ENCODE results near the gene KCTD20.

Gene KCTD20

GRCh38 chr6:36499918-36500317 lies 57.1 kb downstream of the KCTD20 start:
- Histone ChIP-seq H3K4me1 (ENCODE audit: control insufficient read depth, insufficient read depth, low read length) (no peaks in the 10 kb centered on the region), H3K27me3 (ENCODE audit: control insufficient read depth, insufficient read depth, low read length) (no peaks in the 10 kb centered on the region), H3K9ac (ENCODE audit: low read depth, low read length) (no peak overlapping the region), H3K4me3 (ENCODE audit: low read depth, low read length) (no peak overlapping the region), H3K9me3 (ENCODE audit: control insufficient read depth, insufficient read depth, low read length) (no peaks in the 10 kb centered on the region), H3K36me3 (ENCODE audit: control insufficient read depth, insufficient read depth, low read length) (peaks cover 5% of the 10 kb centered on the region)

GRCh38 chr6:36501686-36502085 lies 58.9 kb downstream of the KCTD20 start:
- Histone ChIP-seq H3K36me3 (ENCODE audit: control insufficient read depth, insufficient read depth, low read length) (no peaks in the 10 kb centered on the region), H3K9me3 (ENCODE audit: control insufficient read depth, insufficient read depth, low read length) (no peaks in the 10 kb centered on the region), H3K9ac (ENCODE audit: low read depth, low read length) (no peak overlapping the region), H3K4me1 (ENCODE audit: control insufficient read depth, insufficient read depth, low read length) (no peaks in the 10 kb centered on the region), H3K4me3 (ENCODE audit: low read depth, low read length) (no peak overlapping the region), H3K27me3 (ENCODE audit: control insufficient read depth, insufficient read depth, low read length) (no peaks in the 10 kb centered on the region)

- Histone ChIP-seq H3K36me3 (ENCODE audit: control insufficient read depth, insufficient read depth, low read length) (no peaks in the 10 kb centered on the region), H3K9ac (ENCODE audit: low read depth, low read length) (no peak overlapping the region), H3K27me3 (ENCODE audit: control insufficient read depth, insufficient read depth, low read length) (no peaks in the 10 kb centered on the region), H3K4me3 (ENCODE audit: low read depth, low read length) (no peak overlapping the region), H3K4me1 (ENCODE audit: control insufficient read depth, insufficient read depth, low read length) (no peaks in the 10 kb centered on the region), H3K9me3 (ENCODE audit: control insufficient read depth, insufficient read depth, low read length) (no peaks in the 10 kb centered on the region)
These were observed 61.4 kb downstream of the KCTD20 start for GRCh38 chr6:36504181-36504580.

- Histone ChIP-seq H3K9me3 (ENCODE audit: control insufficient read depth, insufficient read depth, low read length) (no peaks in the 10 kb centered on the region), H3K27me3 (ENCODE audit: control insufficient read depth, insufficient read depth, low read length) (no peaks in the 10 kb centered on the region), H3K36me3 (ENCODE audit: control insufficient read depth, insufficient read depth, low read length) (peaks cover 1% of the 10 kb centered on the region), H3K4me3 (ENCODE audit: low read depth, low read length) (no peak overlapping the region), H3K9ac (ENCODE audit: low read depth, low read length) (no peak overlapping the region), H3K4me1 (ENCODE audit: control insufficient read depth, insufficient read depth, low read length) (no peaks in the 10 kb centered on the region)
These were observed 62.2 kb downstream of the KCTD20 start for GRCh38 chr6:36504982-36505381.

- H3K4me1 ChIP-seq (ENCODE audit: control insufficient read depth, insufficient read depth, low read length), result no peaks in the 10 kb centered on the region
- peaks cover 6% of the 10 kb centered on the region for H3K36me3 ChIP-seq (ENCODE audit: control insufficient read depth, insufficient read depth, low read length)
- H3K4me3 ChIP-seq (ENCODE audit: low read depth, low read length), result no peak overlapping the region
These were observed 63.1 kb downstream of the KCTD20 start for GRCh38 chr6:36505744-36506534.

GRCh38 chr6:36506611-36507010 lies 63.8 kb downstream of the KCTD20 start:
- no peaks in the 10 kb centered on the region for H3K27me3 ChIP-seq (ENCODE audit: control insufficient read depth, insufficient read depth, low read length)
- no peak overlapping the region for H3K4me3 ChIP-seq (ENCODE audit: low read depth, low read length)
- H3K4me1 ChIP-seq (ENCODE audit: control insufficient read depth, insufficient read depth, low read length), result no peaks in the 10 kb centered on the region
- peaks cover 6% of the 10 kb centered on the region for H3K36me3 ChIP-seq (ENCODE audit: control insufficient read depth, insufficient read depth, low read length)
- no peak overlapping the region for H3K9ac ChIP-seq (ENCODE audit: low read depth, low read length)
- H3K9me3 ChIP-seq (ENCODE audit: control insufficient read depth, insufficient read depth, low read length), result no peaks in the 10 kb centered on the region

More at GRCh38 chr6:36505744-36506534, 63.1 kb downstream of the KCTD20 start:
- Histone ChIP-seq H3K9ac (ENCODE audit: low read depth, low read length) (no peak overlapping the region), H3K9me3 (ENCODE audit: control insufficient read depth, insufficient read depth, low read length) (no peaks in the 10 kb centered on the region), H3K27me3 (ENCODE audit: control insufficient read depth, insufficient read depth, low read length) (no peaks in the 10 kb centered on the region)

GRCh38 chr6:36508532-36508931 lies 65.7 kb downstream of the KCTD20 start:
- no peaks in the 10 kb centered on the region for H3K9me3 ChIP-seq (ENCODE audit: control insufficient read depth, insufficient read depth, low read length)
- no peak overlapping the region for H3K9ac ChIP-seq (ENCODE audit: low read depth, low read length)
- no peaks in the 10 kb centered on the region for H3K27me3 ChIP-seq (ENCODE audit: control insufficient read depth, insufficient read depth, low read length)
- H3K4me3 ChIP-seq (ENCODE audit: low read depth, low read length), result no peak overlapping the region
- H3K36me3 ChIP-seq (ENCODE audit: control insufficient read depth, insufficient read depth, low read length), result peaks cover 6% of the 10 kb centered on the region
- H3K4me1 ChIP-seq (ENCODE audit: control insufficient read depth, insufficient read depth, low read length), result no peaks in the 10 kb centered on the region

GRCh38 chr6:36510365-36510764 lies 67.6 kb downstream of the KCTD20 start:
- no peaks in the 10 kb centered on the region for H3K9me3 ChIP-seq (ENCODE audit: control insufficient read depth, insufficient read depth, low read length)
- H3K36me3 ChIP-seq (ENCODE audit: control insufficient read depth, insufficient read depth, low read length), result peaks cover 10% of the 10 kb centered on the region
- H3K27me3 ChIP-seq (ENCODE audit: control insufficient read depth, insufficient read depth, low read length), result no peaks in the 10 kb centered on the region
- H3K9ac ChIP-seq (ENCODE audit: low read depth, low read length), result no peak overlapping the region
- H3K4me3 ChIP-seq (ENCODE audit: low read depth, low read length), result no peak overlapping the region
- no peaks in the 10 kb centered on the region for H3K4me1 ChIP-seq (ENCODE audit: control insufficient read depth, insufficient read depth, low read length)

GRCh38 chr6:36514554-36515456 lies 72.0 kb downstream of the KCTD20 start:
- Histone ChIP-seq H3K9ac (ENCODE audit: low read depth, low read length) (no peak overlapping the region), H3K36me3 (ENCODE audit: control insufficient read depth, insufficient read depth, low read length) (peaks cover 10% of the 10 kb centered on the region), H3K4me1 (ENCODE audit: control insufficient read depth, insufficient read depth, low read length) (no peaks in the 10 kb centered on the region), H3K9me3 (ENCODE audit: control insufficient read depth, insufficient read depth, low read length) (no peaks in the 10 kb centered on the region), H3K4me3 (ENCODE audit: low read depth, low read length) (no peak overlapping the region), H3K27me3 (ENCODE audit: control insufficient read depth, insufficient read depth, low read length) (no peaks in the 10 kb centered on the region)

- no peaks in the 10 kb centered on the region for H3K9me3 ChIP-seq (ENCODE audit: control insufficient read depth, insufficient read depth, low read length)
- H3K36me3 ChIP-seq (ENCODE audit: control insufficient read depth, insufficient read depth, low read length), result peaks cover 4% of the 10 kb centered on the region
- no peak overlapping the region for H3K9ac ChIP-seq (ENCODE audit: low read depth, low read length)
- H3K27me3 ChIP-seq (ENCODE audit: control insufficient read depth, insufficient read depth, low read length), result no peaks in the 10 kb centered on the region
- no peaks in the 10 kb centered on the region for H3K4me1 ChIP-seq (ENCODE audit: control insufficient read depth, insufficient read depth, low read length)
- no peak overlapping the region for H3K4me3 ChIP-seq (ENCODE audit: low read depth, low read length)
These were observed 73.0 kb downstream of the KCTD20 start for GRCh38 chr6:36515844-36516243.

GRCh38 chr6:36516559-36516958 lies 73.8 kb downstream of the KCTD20 start:
- Histone ChIP-seq H3K4me1 (ENCODE audit: control insufficient read depth, insufficient read depth, low read length) (no peaks in the 10 kb centered on the region), H3K9ac (ENCODE audit: low read depth, low read length) (no peak overlapping the region), H3K4me3 (ENCODE audit: low read depth, low read length) (no peak overlapping the region), H3K27me3 (ENCODE audit: control insufficient read depth, insufficient read depth, low read length) (no peaks in the 10 kb centered on the region), H3K36me3 (ENCODE audit: control insufficient read depth, insufficient read depth, low read length) (peaks cover 4% of the 10 kb centered on the region), H3K9me3 (ENCODE audit: control insufficient read depth, insufficient read depth, low read length) (no peaks in the 10 kb centered on the region)

- Histone ChIP-seq H3K9ac (ENCODE audit: low read depth, low read length) (no peak overlapping the region), H3K4me1 (ENCODE audit: control insufficient read depth, insufficient read depth, low read length) (no peaks in the 10 kb centered on the region), H3K9me3 (ENCODE audit: control insufficient read depth, insufficient read depth, low read length) (no peaks in the 10 kb centered on the region), H3K27me3 (ENCODE audit: control insufficient read depth, insufficient read depth, low read length) (no peaks in the 10 kb centered on the region), H3K4me3 (ENCODE audit: low read depth, low read length) (no peak overlapping the region), H3K36me3 (ENCODE audit: control insufficient read depth, insufficient read depth, low read length) (peaks cover 4% of the 10 kb centered on the region)
These were observed 74.2 kb downstream of the KCTD20 start for GRCh38 chr6:36516988-36517387.

Measured in iPS-15b (cell line).